Ramos (cell line): Measurements from ENCODE around the gene TMEM138.

ENCODE experiments used
- in situ Hi-C: fragments of 300-500 bp; cut with MboI; formaldehyde crosslinking; loops from one replicate; pipeline ENCODE4 v1.14.3; 2022; ENCODE audit warnings: low sequenced_read_pairs; ENCODE audit not compliant: unreplicated experiment

TMEM138 gene

GRCh38 chr11:61340979-61341378 lies 21.2 kb upstream of the TMEM138 start:
- in situ Hi-C loops = no loop called here

GRCh38 chr11:61341706-61342105 lies 20.5 kb upstream of the TMEM138 start:
- in situ Hi-C loops = no loop called here

- in situ Hi-C loops = no loop called here
Observed at GRCh38 chr11:61342207-61342803, 19.9 kb upstream of the TMEM138 start.

DNA sequence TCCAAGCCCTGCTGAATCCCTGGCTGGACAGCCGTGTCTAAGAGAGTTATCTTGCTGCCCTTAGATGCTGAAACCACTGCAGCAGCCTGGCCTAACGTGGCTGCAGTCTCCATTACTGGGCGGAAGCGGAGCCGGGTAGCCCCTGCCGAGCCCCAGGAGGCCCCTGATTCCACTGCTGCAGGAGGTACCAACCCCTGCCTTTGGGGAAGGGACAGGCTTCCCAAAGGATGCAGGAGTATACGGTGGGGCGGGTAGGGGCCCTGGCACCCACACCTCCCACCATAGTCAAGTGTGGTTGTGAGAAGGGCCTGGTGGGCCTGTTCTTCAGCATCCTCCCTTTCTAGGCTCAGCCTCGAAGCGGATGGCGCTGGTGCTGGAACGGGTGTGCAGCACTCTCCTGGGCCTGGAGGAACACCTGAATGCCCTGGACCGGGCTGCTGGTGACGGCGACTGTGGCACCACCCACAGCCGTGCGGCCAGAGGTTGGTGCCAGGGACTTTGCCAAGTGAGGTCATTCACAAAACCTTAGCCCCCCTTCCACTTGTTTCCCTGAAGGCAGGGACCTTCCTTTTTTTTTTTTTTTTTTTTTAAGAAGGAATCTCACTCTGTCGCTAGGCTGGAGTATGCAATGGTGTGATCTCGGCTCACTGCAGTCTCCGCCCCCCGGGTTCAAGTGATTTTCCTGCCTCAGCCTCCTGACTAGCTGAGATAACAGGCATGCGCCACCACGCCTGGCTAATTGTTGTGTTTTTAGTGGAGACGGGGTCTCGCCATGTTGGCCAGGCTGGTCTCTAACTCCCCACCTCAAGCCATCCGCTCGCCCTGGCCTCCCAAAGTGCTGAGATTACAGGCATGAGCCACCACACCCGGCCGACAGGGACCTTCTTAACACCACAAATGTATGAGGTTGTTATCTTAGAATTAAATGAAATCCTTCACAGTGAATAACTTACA lies 18.1 kb upstream of the TMEM138 start:
- in situ Hi-C loops = no loop called here

GRCh38 chr11:61345170-61345610 lies 17.0 kb upstream of the TMEM138 start:
- in situ Hi-C loops = no loop called here

GRCh38 chr11:61345954-61346843 lies 16.0 kb upstream of the TMEM138 start:
- in situ Hi-C loops = no loop called here

- in situ Hi-C loops = no loop called here
Observed at GRCh38 chr11:61347916-61348461, 14.2 kb upstream of the TMEM138 start.

GRCh38 chr11:61349189-61349751 lies 12.9 kb upstream of the TMEM138 start:
- in situ Hi-C loops = no loop called here

- in situ Hi-C loops = no loop called here
Observed at GRCh38 chr11:61349916-61350315, 12.3 kb upstream of the TMEM138 start.

DNA sequence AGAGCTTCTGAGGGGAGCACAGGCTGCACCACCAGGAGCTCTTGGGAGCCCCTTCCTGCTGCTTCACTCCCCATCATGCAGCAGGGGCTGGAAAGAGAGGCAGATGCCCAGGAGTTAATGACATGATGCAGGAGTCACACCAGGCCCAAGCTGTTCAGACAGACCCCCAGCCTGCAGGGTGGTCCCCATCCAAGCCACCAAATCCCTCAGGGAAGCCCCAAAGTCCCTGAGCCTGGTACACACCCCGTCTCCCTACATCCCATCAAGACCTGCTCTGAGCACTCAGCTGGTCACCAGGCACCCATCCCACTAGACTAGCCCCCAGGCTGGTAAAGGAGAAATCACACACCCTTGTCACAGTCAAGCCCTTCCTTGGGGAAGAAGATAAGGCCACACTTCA lies 11.8 kb upstream of the TMEM138 start:
- in situ Hi-C loops = no loop called here

DNA sequence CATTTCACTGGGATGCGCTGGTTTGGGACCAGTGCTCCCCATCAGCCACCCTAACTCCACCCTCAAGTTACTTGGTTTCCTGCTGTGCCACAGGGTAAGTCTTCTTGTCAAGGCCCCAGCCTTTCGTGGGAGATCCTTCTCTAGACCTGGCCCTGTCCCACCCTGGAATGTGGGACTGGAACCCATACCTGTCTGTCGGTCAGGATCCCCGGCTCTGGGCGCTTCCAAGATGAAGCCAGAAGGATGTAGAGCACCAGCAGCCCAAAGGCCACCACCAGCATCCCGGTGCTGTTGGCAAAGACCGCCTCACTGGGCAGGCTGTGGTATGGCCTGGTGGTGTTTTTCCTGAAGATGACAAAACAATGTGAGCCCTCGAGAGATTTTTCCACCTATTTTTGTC lies 11.4 kb upstream of the TMEM138 start:
- in situ Hi-C loops = no loop called here

DNA sequence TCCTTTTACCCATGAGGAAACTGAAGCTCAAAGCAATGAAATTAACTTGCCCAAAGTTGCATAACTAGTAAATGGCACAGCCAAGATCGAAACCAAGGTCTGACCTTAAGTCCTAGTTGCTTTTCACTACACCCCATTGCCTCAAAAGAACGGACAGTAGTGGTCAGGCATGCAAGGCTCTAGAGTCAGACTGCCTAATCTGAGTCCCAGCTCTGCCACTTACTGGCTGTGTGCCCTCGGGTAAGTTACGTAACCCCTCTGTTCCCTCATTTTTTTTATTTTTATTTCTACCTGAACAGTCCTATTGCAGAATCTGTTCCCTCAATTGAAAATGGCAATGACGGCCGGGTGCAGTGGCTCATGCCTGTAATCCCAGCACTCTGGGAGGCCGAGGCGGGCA lies 10.1 kb upstream of the TMEM138 start:
- in situ Hi-C loops = no loop called here

DNA sequence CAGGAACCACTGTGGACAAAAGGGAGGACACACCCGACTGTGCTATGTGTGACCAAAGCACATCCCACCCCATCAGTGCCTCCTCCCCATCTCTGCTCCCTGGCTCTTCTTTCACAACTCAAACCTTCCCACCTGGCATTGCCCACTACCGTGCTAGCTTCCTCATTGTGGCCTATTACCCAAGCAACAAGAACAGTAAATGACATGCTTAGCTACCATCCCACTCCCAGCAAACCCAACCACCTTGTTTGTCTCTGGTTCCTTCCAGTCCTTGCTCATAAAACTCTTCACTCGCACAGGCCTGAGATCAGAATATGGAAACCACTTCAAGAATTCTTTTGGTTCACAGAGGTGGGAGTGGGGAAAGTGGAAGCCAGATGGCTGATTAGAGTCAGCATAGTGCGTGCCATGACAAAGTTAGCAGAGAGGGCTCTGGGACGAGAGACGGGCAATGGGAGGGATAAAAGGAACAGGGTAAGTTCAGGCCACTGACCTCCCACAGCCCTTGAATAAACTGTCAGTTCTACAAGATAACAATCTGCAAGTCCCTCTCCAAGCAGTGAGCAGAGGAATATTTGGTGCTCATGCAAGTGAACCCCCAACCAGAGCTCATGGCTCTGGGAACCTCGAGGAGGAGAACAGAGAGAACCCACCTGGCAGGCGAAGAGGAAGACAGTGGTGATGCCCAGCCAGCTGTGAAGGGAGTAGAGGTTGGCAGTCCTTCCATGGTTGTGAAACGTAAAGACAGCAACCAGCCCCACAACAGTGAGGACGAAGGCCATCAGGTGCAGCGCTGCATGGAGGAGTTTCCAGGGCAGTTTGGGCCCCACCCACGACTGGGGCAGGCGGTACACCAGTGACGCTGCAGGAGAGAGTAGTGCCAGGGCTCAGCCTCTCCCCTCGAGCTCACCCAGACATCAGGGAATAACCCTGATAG lies 8.8 kb upstream of the TMEM138 start:
- in situ Hi-C loops = no loop called here

- in situ Hi-C loops = no loop called here
Observed at GRCh38 chr11:61354208-61354607, 8.0 kb upstream of the TMEM138 start.

DNA sequence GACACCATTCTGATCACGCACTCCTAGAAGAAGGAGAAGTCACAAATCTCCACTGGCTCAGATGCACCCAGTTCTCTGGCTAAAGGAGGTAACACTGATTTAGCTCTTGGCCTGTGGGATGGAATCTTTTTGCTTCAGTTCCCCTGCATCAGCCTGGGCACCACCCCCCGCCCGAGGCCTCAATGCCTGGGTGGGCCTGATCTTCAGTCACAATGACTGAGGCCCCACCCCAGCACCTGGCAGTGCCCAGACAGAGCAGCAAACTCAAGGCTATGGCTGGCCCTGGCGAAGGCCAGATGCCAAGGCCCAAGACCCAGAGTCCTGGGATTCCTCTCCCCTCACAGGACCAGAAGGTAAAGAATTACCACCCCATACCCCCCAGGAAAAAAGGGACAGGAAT lies 5.5 kb upstream of the TMEM138 start:
- in situ Hi-C loops = no loop called here

DNA sequence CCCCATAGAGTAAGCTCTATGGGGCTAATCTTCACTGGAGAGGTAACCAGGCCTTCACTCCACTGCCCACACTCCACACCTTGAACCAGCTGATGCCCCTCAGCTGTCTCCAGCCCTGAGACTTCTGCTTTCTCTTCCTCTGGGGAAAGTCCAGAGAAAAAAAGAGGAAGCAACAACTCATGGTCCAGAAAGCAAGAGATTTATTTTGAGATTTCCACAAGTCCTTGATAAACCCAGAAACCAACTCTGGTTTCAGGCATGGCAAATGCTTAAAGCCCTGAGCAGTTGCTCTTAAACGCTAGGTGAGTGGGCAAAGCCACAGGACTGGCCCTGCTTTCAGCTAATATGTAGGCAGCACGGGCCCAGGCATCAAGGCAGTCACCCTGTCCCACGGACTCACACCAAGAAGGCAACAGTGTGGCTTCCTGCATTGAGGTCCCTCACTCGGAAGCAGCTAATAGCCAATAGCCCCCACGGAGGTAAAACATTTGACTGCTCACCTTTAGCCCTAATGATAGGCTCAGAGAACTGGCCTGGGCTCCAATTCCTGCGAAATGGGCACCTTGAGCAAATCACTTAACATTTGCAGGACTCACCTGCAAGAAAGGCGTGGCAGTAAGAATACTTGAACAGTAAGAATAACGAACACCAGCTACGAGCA lies 4.8 kb upstream of the TMEM138 start:
- in situ Hi-C loops = no loop called here

DNA sequence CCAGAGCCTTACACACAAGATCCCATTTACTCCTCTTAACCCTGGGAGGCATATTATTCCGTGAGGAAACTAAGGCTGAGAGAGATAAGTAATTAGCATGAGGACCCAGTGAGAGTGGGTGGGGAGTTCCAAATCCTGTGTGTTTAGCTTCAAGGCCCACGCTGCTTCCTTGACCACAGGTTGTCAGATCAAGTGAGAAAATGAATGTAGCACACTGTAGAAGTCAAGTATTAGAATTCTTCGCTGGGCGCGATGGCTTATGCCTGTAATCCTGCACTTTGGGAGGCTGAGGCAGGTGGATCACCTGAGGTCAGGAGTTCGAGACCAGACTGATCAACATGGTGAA lies 4.3 kb upstream of the TMEM138 start:
- in situ Hi-C loops = no loop called here

- in situ Hi-C loops = no loop called here
Observed at GRCh38 chr11:61358566-61358965, 3.6 kb upstream of the TMEM138 start.

GRCh38 chr11:61359516-61359915 lies 2.7 kb upstream of the TMEM138 start:
- in situ Hi-C loops = no loop called here
